Skeletal muscle tissue (tissue), 4 donors: ENCODE measurements around the gene OGFR. TPM values are rescaled to one million over a fixed set of nuclear protein-coding genes. Genes with fewer than 3 reads are reported as not detected.

Source experiments
- H3K27ac ChIP-seq: one replicate; pipeline ENCODE4 v1.7.0; 2013; ENCODE audit warnings: mild to moderate bottlenecking, low read depth, low read length, inconsistent platforms
- H3K27me3 ChIP-seq, 3 donors: one replicate each; pipeline ENCODE4 v1.7.0; 2013; ENCODE audit warnings: low read length in 3 of 3; ENCODE audit not compliant: control insufficient read depth in 3 of 3, insufficient read depth in 3 of 3
- H3K36me3 ChIP-seq, 3 donors: one replicate each; pipeline ENCODE4 v1.7.0; 2013; ENCODE audit warnings: low read length in 3 of 3; ENCODE audit not compliant: control insufficient read depth in 3 of 3, insufficient read depth in 3 of 3
- H3K4me1 ChIP-seq, 3 donors: one replicate each; pipeline ENCODE4 v1.7.0; 2013; ENCODE audit warnings: low read length in 3 of 3, mild to moderate bottlenecking in 3 of 3; ENCODE audit not compliant: control insufficient read depth in 3 of 3, insufficient read depth in 3 of 3
- H3K4me3 ChIP-seq, 3 donors: one replicate each; pipeline ENCODE4 v1.7.0; 2013; ENCODE audit warnings: low read length in 3 of 3
- H3K9ac ChIP-seq, 3 donors: one replicate each; pipeline ENCODE4 v1.7.0; 2013; ENCODE audit warnings: low read length in 3 of 3, mild to moderate bottlenecking in 3 of 3, moderate library complexity in 2 of 3, low read depth in 1 of 3
- H3K9me3 ChIP-seq, 3 donors: one replicate each; pipeline ENCODE4 v1.7.0; 2013; ENCODE audit warnings: low read length in 3 of 3; ENCODE audit not compliant: control insufficient read depth in 3 of 3
- total RNA-seq: library from RNA; depleted of rRNA; stranded (reverse); fragments of >200 nt; gene quantifications from one replicate; pipeline ENCODE4 v1.2.3, GENCODE V29; 2014
- donor health status: Osteomylitis.

Gene OGFR
- total RNA-seq, 1 donor from 2014 or later: 13.6 TPM

GRCh38 chr20:62769346-62770071 lies 35.1 kb upstream of the OGFR start:
- Histone ChIP-seq H3K4me1 (peaks cover 0 to 11% (median 4%) of the 10 kb centered on the region in 3 donors), H3K9me3 (no peaks in the 10 kb centered on the region), H3K36me3 (no peaks in the 10 kb centered on the region), H3K27me3 (peaks cover 58 to 80% (median 74%) of the 10 kb centered on the region in 3 donors), H3K27ac (no peak overlapping the region), H3K9ac (no peak overlapping the region), H3K4me3 (no peak overlapping the region)

GRCh38 chr20:62770111-62770910 lies 34.3 kb upstream of the OGFR start:
- no peak overlapping the region for H3K27ac ChIP-seq
- H3K9me3 ChIP-seq: no peaks in the 10 kb centered on the region
- no peak overlapping the region for H3K9ac ChIP-seq
- H3K4me1 ChIP-seq: peaks cover 0 to 11% (median 4%) of the 10 kb centered on the region in 3 donors
- H3K36me3 ChIP-seq: no peaks in the 10 kb centered on the region
- H3K4me3 ChIP-seq: no peak overlapping the region
- H3K27me3 ChIP-seq: peaks cover 56 to 80% (median 74%) of the 10 kb centered on the region in 3 donors

DNA sequence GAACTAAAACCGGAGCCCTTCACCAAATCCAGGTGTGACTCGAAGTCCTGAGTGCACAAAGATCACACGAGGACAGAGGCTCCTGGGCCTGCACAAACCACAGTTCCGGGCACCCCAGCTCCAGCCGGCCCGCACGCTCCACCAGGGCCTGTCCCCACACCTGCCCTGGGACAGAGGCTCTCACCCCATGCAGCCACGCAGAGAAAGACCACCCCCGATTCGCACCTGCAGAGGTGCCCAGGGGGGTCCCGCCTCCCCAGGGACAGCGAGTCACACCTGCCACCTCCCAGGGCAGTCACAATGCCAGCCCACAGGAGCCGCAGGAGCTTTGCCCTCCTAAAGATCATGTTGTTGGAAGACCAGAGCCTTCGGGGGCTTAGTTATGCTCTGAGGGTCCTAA lies 33.7 kb upstream of the OGFR start:
- Histone ChIP-seq H3K9ac (no peak overlapping the region), H3K4me1 (peaks cover 0 to 11% (median 4%) of the 10 kb centered on the region in 3 donors), H3K36me3 (no peaks in the 10 kb centered on the region), H3K9me3 (no peaks in the 10 kb centered on the region), H3K4me3 (no peak overlapping the region), H3K27me3 (peaks cover 53 to 80% (median 72%) of the 10 kb centered on the region in 3 donors), H3K27ac (no peak overlapping the region)

- no peak overlapping the region for H3K27ac ChIP-seq
- H3K9me3 ChIP-seq: no peaks in the 10 kb centered on the region
- H3K9ac ChIP-seq: no peak overlapping the region
- H3K4me3 ChIP-seq: no peak overlapping the region
- H3K4me1 ChIP-seq: peaks cover 4 to 14% (median 8%) of the 10 kb centered on the region in 3 donors
- peaks cover 49 to 77% (median 67%) of the 10 kb centered on the region in 3 donors for H3K27me3 ChIP-seq
- H3K36me3 ChIP-seq: no peaks in the 10 kb centered on the region
Observed at GRCh38 chr20:62771396-62772102, 33.1 kb upstream of the OGFR start.

- Histone ChIP-seq H3K4me1 (peaks cover 6 to 19% (median 12%) of the 10 kb centered on the region in 3 donors), H3K27me3 (peaks cover 43 to 74% (median 61%) of the 10 kb centered on the region in 3 donors), H3K27ac (no peak overlapping the region), H3K9ac (no peak overlapping the region), H3K4me3 (no peak overlapping the region), H3K36me3 (no peaks in the 10 kb centered on the region), H3K9me3 (no peaks in the 10 kb centered on the region)
Observed at GRCh38 chr20:62772103-62772611, 32.5 kb upstream of the OGFR start.

- H3K4me3 ChIP-seq: no peak overlapping the region
- no peaks in the 10 kb centered on the region for H3K36me3 ChIP-seq
- H3K27me3 ChIP-seq: peaks cover 43 to 74% (median 61%) of the 10 kb centered on the region in 3 donors
- H3K27ac ChIP-seq: no peak overlapping the region
- H3K9ac ChIP-seq: no peak overlapping the region
- peaks cover 6 to 23% (median 16%) of the 10 kb centered on the region in 3 donors for H3K4me1 ChIP-seq
- H3K9me3 ChIP-seq: no peaks in the 10 kb centered on the region
Observed at GRCh38 chr20:62772619-62772989, 32.0 kb upstream of the OGFR start.

DNA sequence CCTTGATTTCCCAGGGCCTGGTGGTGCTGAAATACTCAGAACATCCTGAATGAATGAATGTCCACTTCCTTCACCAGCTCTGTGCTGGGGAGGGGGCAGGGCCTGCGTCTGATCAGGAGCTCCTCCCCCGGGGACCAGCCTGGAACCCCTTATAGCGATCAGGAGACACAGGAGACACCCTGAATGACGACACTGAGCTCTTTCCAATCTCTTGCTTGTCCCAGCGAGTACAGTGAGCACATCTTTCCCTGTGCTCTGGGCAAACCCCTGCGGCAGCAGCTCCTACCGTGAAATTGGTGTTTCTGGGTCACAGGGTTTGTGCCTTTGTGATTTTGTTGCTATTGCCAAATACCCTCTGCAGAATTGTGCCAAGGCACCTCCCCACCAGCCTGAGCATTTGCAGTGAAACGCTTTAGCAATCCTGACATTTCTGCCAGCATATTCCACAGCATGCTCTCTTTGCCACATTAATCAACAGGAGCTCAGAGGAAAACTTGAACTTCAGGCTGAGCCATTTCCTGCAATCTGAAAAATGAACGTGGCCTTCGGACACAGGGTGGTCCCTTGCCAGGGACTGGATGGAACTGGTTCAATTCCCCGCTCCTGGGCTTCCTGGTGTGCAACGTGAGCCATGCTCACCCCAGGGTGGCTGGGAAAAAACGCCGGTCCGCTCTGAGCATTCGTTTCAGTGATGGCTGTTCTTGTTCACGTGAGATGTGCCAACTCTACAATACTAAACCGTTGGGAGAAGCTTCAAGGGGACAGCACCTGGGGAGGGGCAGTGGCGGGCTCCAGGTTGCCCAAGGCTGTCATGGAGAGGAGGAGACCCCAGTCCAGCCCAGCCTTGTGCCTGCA lies 31.4 kb upstream of the OGFR start:
- Histone ChIP-seq H3K27me3 (peaks cover 40 to 75% (median 65%) of the 10 kb centered on the region in 3 donors), H3K9ac (no peak overlapping the region), H3K4me1 (peaks cover 6 to 25% (median 16%) of the 10 kb centered on the region in 3 donors), H3K36me3 (no peaks in the 10 kb centered on the region), H3K4me3 (no peak overlapping the region), H3K9me3 (no peaks in the 10 kb centered on the region), H3K27ac (no peak overlapping the region)

DNA sequence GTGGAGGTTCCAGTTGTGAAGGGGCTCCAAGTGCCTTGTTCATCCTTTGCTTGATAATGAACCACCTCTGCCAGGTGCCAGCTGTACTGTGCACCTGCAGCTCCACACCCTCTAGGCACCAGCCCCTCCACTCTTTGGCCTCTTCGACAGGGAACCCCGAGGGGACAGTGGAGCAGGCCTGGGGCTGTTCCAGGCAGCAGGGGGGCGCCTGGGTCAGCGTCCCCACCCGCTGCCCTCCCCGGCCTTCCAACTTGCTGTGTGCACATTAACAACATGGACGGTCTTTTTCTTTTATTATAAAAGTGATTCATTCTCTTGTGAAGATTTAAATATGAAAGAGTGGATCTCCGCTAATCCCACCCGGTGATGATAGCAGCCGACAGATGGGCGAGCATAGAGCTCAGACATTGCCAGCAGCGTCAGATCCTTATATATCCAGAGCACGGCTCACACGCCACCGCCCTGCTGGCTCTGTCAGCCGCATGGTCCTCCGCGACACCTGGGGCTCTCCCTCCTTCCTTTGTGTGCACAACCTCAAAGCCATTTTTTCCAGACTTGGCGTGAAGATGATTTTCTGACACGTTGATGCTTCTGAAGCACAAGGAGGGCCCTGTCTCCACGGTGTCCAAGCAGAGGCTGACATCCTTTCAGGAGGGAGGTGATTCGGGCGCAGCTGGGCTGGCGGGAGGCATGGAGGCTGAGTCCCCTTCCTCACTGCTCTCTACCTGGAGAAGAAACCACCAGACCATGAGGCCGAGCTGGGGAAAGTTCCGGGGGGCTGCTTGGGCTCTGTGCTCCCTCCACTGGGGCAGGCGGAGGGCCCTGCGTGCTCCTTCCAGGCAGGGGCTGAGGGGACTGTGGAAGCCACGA lies 30.6 kb upstream of the OGFR start:
- peaks cover 34 to 70% (median 68%) of the 10 kb centered on the region in 3 donors for H3K27me3 ChIP-seq
- no peak overlapping the region for H3K27ac ChIP-seq

More for the DNA sequence above, 30.6 kb upstream of the OGFR start:
- Histone ChIP-seq H3K4me1 (peaks cover 6 to 25% (median 16%) of the 10 kb centered on the region in 3 donors), H3K36me3 (no peaks in the 10 kb centered on the region), H3K9me3 (no peaks in the 10 kb centered on the region), H3K4me3 (no peak overlapping the region), H3K9ac (no peak overlapping the region)
